Psoas muscle (tissue), 8 donors: Measurements from ENCODE around the gene PACS1. TPM values are rescaled to one million over a fixed set of nuclear protein-coding genes. Genes with fewer than 3 reads are reported as not detected.

Experiments
- ATAC-seq, 4 donors: fragments of 200-7000 bp; cut with Tn5 transposase; one replicate each; pipeline ENCODE4 v1.9.1; 2020; ENCODE audit warnings: moderate library complexity in 3 of 4, mild to moderate bottlenecking in 2 of 4
- DNase-seq, 2 donors: peaks; one replicate each; pipeline ENCODE4 v3.0.0-alpha.2; 2020
- H3K27ac ChIP-seq: fragments of 200-600 bp; one replicate; pipeline ENCODE4 v1.8.0; 2022
- H3K27me3 ChIP-seq, 3 donors: fragments of 200-600 bp in 1 of 3; one replicate each; pipeline versions ENCODE4 v1.6.1 to v1.8.0; 2013 to 2022; ENCODE audit warnings: low read length in 2 of 3, mild to moderate bottlenecking in 2 of 3, moderate library complexity in 1 of 3; ENCODE audit not compliant: insufficient read depth in 3 of 3
- H3K36me3 ChIP-seq, 2 donors: fragments of 200-600 bp in 1 of 2; one replicate each; pipeline versions ENCODE4 v1.6.1 to v1.8.0; 2013 to 2022; ENCODE audit warnings: low read depth in 1 of 2, mild to moderate bottlenecking in 1 of 2, moderate library complexity in 1 of 2; ENCODE audit not compliant: insufficient read depth in 1 of 2
- H3K4me1 ChIP-seq: fragments of 200-600 bp; one replicate; pipeline ENCODE4 v1.8.0; 2022
- H3K4me3 ChIP-seq: fragments of 200-600 bp; one replicate; pipeline ENCODE4 v1.8.0; 2022; ENCODE audit warnings: mild to moderate bottlenecking
- H3K9me3 ChIP-seq: fragments of 200-600 bp; one replicate; pipeline ENCODE4 v1.8.0; 2022
- CTCF ChIP-seq: fragments of 200-600 bp; IDR thresholded peaks from one replicate; pipeline ENCODE4 v1.8.0; 2022; ENCODE audit warnings: antibody characterized with exemption
- WGBS, 3 donors: extraction: QIAGEN DNeasy Blood & Tissue Kit; methylation state at CpG; one replicate each; pipeline versions ENCODE4 v1.1.6 to v1.1.7; 2013; 5-methylcytosine and 5-hydroxymethylcytosine counted together
- intact Hi-C, 2 donors: fragments of 100-400 bp; cut with DNase I; formaldehyde crosslinking; loops; one replicate each; pipeline versions ENCODE4 v1.11.0 to v1.14.2; 2022
- polyA plus RNA-seq, 3 donors: library from polyadenylated mRNA; stranded (reverse); fragments of 200-250 nt; gene quantifications; one replicate each; pipeline ENCODE4 v1.2.3, GENCODE V29; 2013
- total RNA-seq, 4 donors: library from RNA; stranded (reverse); fragmentation: NEBNext Ultra II Directional in 2 of 4; extraction: Animal tissue kit (Norgen Biotek cat#: 25700) in 2 of 4; gene quantifications; one replicate each; pipeline versions ENCODE4 v1.2.1 to v1.2.4, GENCODE V29; 2021 to 2023
- donor health status: healthy with polysubstance abuse.
- donor health status: DM: no; HTN: no; CAD: no; lungs with moderate emphysema.
- donor health status: Bipolar disorder and iron deficiency.
- donor health status: healthy.
- donor health status: DM: yes; HTN: yes; CAD: no.
- donor health status: DM: no; HTN: no; CAD: no.
- donor health status: DM: no; HTN: no; CAD: no.
- donor health status: DM: yes; HTN: yes; CAD: no.

Gene PACS1
- total and polyA plus RNA-seq, 7 donors, result 7.4 to 27.8 (median 16.3) TPM

GRCh38 chr11:66067640-66068039 lies 2.4 kb upstream of the PACS1 start:
- H3K27ac ChIP-seq, result peak overlapping the region; percentile 90
- no peak for TF ChIP-seq CTCF
- intact Hi-C loops, result no loop called here
- H3K36me3 ChIP-seq, result peaks cover 13 to 65% of the 10 kb centered on the region in 2 donors
- no peaks in the 10 kb centered on the region for H3K27me3 ChIP-seq
- no peak for DNase-seq
- H3K4me1 ChIP-seq, result peaks cover 19% of the 10 kb centered on the region
- ATAC-seq, result no peak
- WGBS, 3 donors, result 73 to 99% (median 83%) methylated on average over 4 of the region's 4 CpGs
- no peaks in the 10 kb centered on the region for H3K9me3 ChIP-seq
- no peak overlapping the region for H3K4me3 ChIP-seq

- WGBS, 3 donors, result 53 to 60% (median 55%) methylated on average over 17 of the region's 17 CpGs
- H3K27me3 ChIP-seq, result no peaks in the 10 kb centered on the region
- no peaks in the 10 kb centered on the region for H3K9me3 ChIP-seq
- TF ChIP-seq CTCF, result peak; percentile 84
- DNase-seq (peak; percentile 67 to 79), ATAC-seq (peak; percentile 52 to 72 (median 56))
- peaks cover 11 to 64% of the 10 kb centered on the region in 2 donors for H3K36me3 ChIP-seq
- H3K4me1 ChIP-seq, result peaks cover 19% of the 10 kb centered on the region
- intact Hi-C loops, result no loop called here
- peak overlapping the region; percentile 93 for H3K4me3 ChIP-seq
- peak overlapping the region; percentile 90 for H3K27ac ChIP-seq
Observed at GRCh38 chr11:66068154-66068821, 1.8 kb upstream of the PACS1 start.

- peak; percentile 56 to 73 (median 70) for ATAC-seq
- intact Hi-C loops, result no loop called here
- H3K4me1 ChIP-seq, result peaks cover 19% of the 10 kb centered on the region
- peak overlapping the region; percentile 90 for H3K27ac ChIP-seq
- TF ChIP-seq CTCF, result peak; percentile 14
- DNase-seq, result peak in 1 of 2 donors; percentile 59
- WGBS, 3 donors, result 24 to 37% (median 28%) methylated on average over 14 of the region's 14 CpGs
- no peaks in the 10 kb centered on the region for H3K9me3 ChIP-seq
- no peaks in the 10 kb centered on the region for H3K27me3 ChIP-seq
- H3K36me3 ChIP-seq, result peaks cover 9 to 63% of the 10 kb centered on the region in 2 donors
- peak overlapping the region; percentile 93 for H3K4me3 ChIP-seq
Observed at GRCh38 chr11:66068923-66069714, 953 bp upstream of the PACS1 start.

- no peaks in the 10 kb centered on the region for H3K9me3 ChIP-seq
- H3K27me3 ChIP-seq, result no peaks in the 10 kb centered on the region
- TF ChIP-seq CTCF, result no peak
- DNase-seq, result peak; percentile 58 to 77
- peak in 3 of 4 donors; percentile 9 to 29 (median 10) for ATAC-seq
- peak overlapping the region; percentile 93 for H3K4me3 ChIP-seq
- H3K27ac ChIP-seq, result peak overlapping the region; percentile 81
- intact Hi-C loops, result no loop called here
- H3K4me1 ChIP-seq, result peaks cover 19% of the 10 kb centered on the region
- WGBS, 3 donors, result 2 to 5% (median 4%) methylated on average over 25 to 60 of the region's 60 CpGs
- H3K36me3 ChIP-seq, result peaks cover 9 to 56% of the 10 kb centered on the region in 2 donors
Observed at GRCh38 chr11:66070604-66071380, 720 bp downstream of the PACS1 start.
